ENCODE measurements around the gene LIPE.

GRCh38 chr19:42472402-42473147, 45.4 kb upstream of the LIPE start:
- TF ChIP-seq EZH2 (IDR thresholded peaks at IDR 0.05; ENCODE audit: insufficient read depth, poor library complexity, severe bottlenecking) (no peak), EZH2phosphoT487 (IDR thresholded peaks at IDR 0.05; ENCODE audit: insufficient read depth, low read depth) (no peak)
